CD8-positive, alpha-beta memory T cell (primary cell): ENCODE results near the gene LIF. TPM values are rescaled to one million over a fixed set of nuclear protein-coding genes. Genes with fewer than 3 reads are reported as not detected.

Experiments used
- CTCF ChIA-PET: fragments of 350-600 bp; sonication (Branson Sonifier 250); formaldehyde crosslinking; loops from one replicate; lab custom pipeline; 2021; ENCODE audit warnings: antibody characterized with exemption; lab: Charles Lee
- POLR2A ChIA-PET: fragments of 350-600 bp; sonication (Branson Sonifier 250); formaldehyde crosslinking; loops from one replicate; lab custom pipeline; 2021; ENCODE audit warnings: antibody characterized with exemption; lab: Charles Lee
- DNase-seq, 5 donors: peaks; one replicate each; pipeline versions ENCODE4 v3.0.0 to v3.0.0-alpha.2; 2020 to 2022; ENCODE audit warnings: mixed read lengths in 1 of 5
- H3K27ac ChIP-seq: one replicate; pipeline ENCODE4 v1.7.0; 2013; ENCODE audit warnings: low read depth, mild to moderate bottlenecking, low read length, moderate library complexity
- H3K27me3 ChIP-seq: 2 replicates; pipeline ENCODE4 v1.7.0; 2013; ENCODE audit warnings: low read length, mild to moderate bottlenecking; ENCODE audit not compliant: insufficient read depth, poor library complexity, severe bottlenecking
- H3K36me3 ChIP-seq: 2 replicates; pipeline ENCODE4 v1.7.0; 2013; ENCODE audit warnings: mild to moderate bottlenecking, low read length, moderate library complexity; ENCODE audit not compliant: insufficient read depth
- H3K4me1 ChIP-seq: 2 replicates; pipeline ENCODE4 v1.7.0; 2013; ENCODE audit warnings: mild to moderate bottlenecking, low read length, moderate library complexity; ENCODE audit not compliant: insufficient read depth
- H3K4me3 ChIP-seq: 2 replicates; pipeline ENCODE4 v1.7.0; 2013; ENCODE audit warnings: mild to moderate bottlenecking, low read length
- H3K9me3 ChIP-seq: 2 replicates; pipeline ENCODE4 v1.7.0; 2013; ENCODE audit warnings: mild to moderate bottlenecking, low read length
- H3K27ac Mint-ChIP-seq, 8 donors: one replicate each; pipeline ENCODE4 v1.8.0; 2020 to 2021; ENCODE audit warnings: mixed read lengths in 8 of 8, mild to moderate bottlenecking in 6 of 8, inconsistent platforms in 3 of 8, moderate library complexity in 3 of 8
- H3K27me3 Mint-ChIP-seq, 2 donors: one replicate each; pipeline ENCODE4 v1.8.0; 2020 to 2021; ENCODE audit warnings: mixed read lengths in 2 of 2, mild to moderate bottlenecking in 1 of 2, moderate library complexity in 1 of 2
- H3K36me3 Mint-ChIP-seq, 3 donors: one replicate each; pipeline ENCODE4 v1.8.0; 2020 to 2021; ENCODE audit warnings: mixed read lengths in 3 of 3, inconsistent platforms in 1 of 3, mild to moderate bottlenecking in 1 of 3
- H3K4me1 Mint-ChIP-seq, 3 donors: one replicate each; pipeline ENCODE4 v1.8.0; 2020 to 2021; ENCODE audit warnings: mixed read lengths in 3 of 3, inconsistent platforms in 1 of 3, mild to moderate bottlenecking in 1 of 3
- H3K4me3 Mint-ChIP-seq, 7 donors: one replicate each; pipeline ENCODE4 v1.8.0; 2020 to 2021; ENCODE audit warnings: mixed read lengths in 7 of 7, mild to moderate bottlenecking in 6 of 7, moderate library complexity in 4 of 7, inconsistent platforms in 2 of 7
- H3K9me3 Mint-ChIP-seq, 5 donors: one replicate each; pipeline ENCODE4 v1.8.0; 2020 to 2022; ENCODE audit warnings: mixed read lengths in 5 of 5, mild to moderate bottlenecking in 3 of 5, moderate library complexity in 2 of 5, inconsistent platforms in 1 of 5
- polyA plus RNA-seq: library from polyadenylated mRNA; unstranded; fragments of 300-500 nt; fragmentation: Illumina TruSeq; gene quantifications from one replicate; pipeline ENCODE4 v1.2.3, GENCODE V29; 2021
- total RNA-seq, 2 experiments: library from RNA; stranded (reverse); gene quantifications; one replicate each; pipeline ENCODE4 v1.2.3, GENCODE V29; 2021

Gene LIF
- total and polyA plus RNA-seq, 3 experiments from 2014 or later = 87.5 to 88.6 TPM; not detected in 1

DNA sequence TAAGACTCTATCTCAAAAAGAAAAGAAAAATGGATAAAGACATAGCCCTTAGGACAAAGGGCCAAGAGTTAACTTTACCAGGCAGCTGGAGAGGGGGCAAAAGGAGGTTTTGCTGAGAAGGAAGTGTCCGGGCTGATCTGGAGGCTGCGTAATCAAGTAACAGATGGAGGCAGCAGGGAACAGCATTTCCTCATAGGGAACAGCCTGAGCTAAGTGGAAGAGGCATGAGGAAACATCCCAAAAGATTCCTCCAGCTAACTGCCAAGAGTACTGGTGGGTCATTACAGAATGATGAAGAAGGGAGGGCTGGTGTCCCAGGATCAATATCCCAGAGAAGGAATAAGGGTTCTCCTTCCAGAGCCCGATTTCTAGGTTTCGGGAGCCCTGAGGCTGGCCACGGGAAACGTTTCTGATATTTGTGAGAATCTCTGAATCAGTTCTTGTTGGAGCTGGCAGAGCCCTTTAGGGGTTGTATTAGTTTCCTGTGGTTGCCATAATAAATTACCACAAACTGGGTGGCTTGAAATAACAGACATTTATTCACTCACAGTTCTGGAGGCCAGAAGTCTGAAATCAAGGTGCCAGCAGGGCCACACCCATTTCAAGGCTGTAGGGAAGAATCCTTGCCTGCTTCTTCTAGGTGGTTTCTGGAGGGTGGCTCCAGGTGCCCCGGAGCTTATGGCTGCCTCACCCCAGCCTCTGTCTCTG, 21.2 kb downstream of the LIF start:
- Mint-ChIP-seq H3K27me3 (no peaks in the 10 kb centered on the region), H3K27ac (peak overlapping the region in 7 of 8 donors; percentile 15 to 79 (median 51)), H3K36me3 (peaks cover 0 to 1% (median 0%) of the 10 kb centered on the region in 3 donors), H3K4me1 (peaks cover 60 to 65% (median 64%) of the 10 kb centered on the region in 3 donors), H3K4me3 (peak overlapping the region in 1 of 7 donors; percentile 35), H3K9me3 (no peaks in the 10 kb centered on the region)
- no peak overlapping the region for H3K27ac ChIP-seq
- H3K36me3 ChIP-seq = no peaks in the 10 kb centered on the region
- H3K27me3 ChIP-seq = no peaks in the 10 kb centered on the region
- peaks cover 42% of the 10 kb centered on the region for H3K4me1 ChIP-seq
- no peak overlapping the region for H3K4me3 ChIP-seq
- CTCF ChIA-PET = interaction anchor here (2.1 kb wide), 1 partner anchor 30 kb away, joined by 6 read pairs; no protein-coding TSS in a partner anchor
- no peaks in the 10 kb centered on the region for H3K9me3 ChIP-seq
- POLR2A ChIA-PET = no interaction called here
- no peak for DNase-seq

DNA sequence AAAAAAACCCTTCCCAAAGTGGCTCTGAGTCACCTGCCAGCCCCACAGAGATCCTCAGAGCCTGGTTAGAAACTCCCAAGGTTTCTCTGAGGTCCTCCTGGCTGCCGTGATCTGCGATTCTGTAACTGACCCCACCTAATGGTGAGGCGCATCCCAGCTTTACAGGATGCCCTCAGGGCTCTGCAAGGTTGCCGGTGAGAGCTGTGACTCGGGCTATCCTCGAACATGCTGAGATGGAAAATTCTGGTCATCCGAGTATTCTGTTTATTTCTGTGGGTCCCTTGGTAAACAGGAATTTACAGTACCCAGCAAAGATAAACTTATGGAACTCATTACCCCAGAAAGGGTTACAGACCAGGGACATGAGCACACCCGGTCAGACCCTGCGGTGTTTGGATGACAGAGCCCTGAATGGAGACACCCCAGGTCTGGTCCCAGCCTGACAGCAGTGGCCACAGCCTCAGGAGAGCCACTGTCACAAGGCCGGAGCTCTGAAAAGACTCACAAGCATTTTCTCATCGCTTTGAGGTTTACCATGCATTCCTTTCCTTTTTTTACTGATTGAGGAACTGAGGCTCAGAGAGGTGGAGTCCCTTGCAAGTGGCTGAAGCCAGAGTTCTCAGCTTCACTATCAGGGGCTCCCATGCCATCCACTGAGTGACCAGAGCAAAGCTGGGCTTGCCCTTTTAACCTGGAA, 22.2 kb downstream of the LIF start:
- no peak overlapping the region for H3K4me3 ChIP-seq
- Mint-ChIP-seq H3K36me3 (peaks cover 0 to 1% (median 0%) of the 10 kb centered on the region in 3 donors), H3K27me3 (no peaks in the 10 kb centered on the region), H3K4me3 (no peak overlapping the region), H3K4me1 (peaks cover 71 to 75% (median 73%) of the 10 kb centered on the region in 3 donors), H3K27ac (peak overlapping the region in 5 of 8 donors; percentile 50 to 73 (median 64)), H3K9me3 (no peaks in the 10 kb centered on the region)
- DNase-seq = no peak
- no peak overlapping the region for H3K27ac ChIP-seq
- H3K9me3 ChIP-seq = no peaks in the 10 kb centered on the region
- CTCF ChIA-PET = interaction anchor here (2.1 kb wide), 1 partner anchor 31 kb away, joined by 6 read pairs; no protein-coding TSS in a partner anchor
- POLR2A ChIA-PET = no interaction called here
- H3K36me3 ChIP-seq = no peaks in the 10 kb centered on the region
- H3K4me1 ChIP-seq = peaks cover 52% of the 10 kb centered on the region
- no peaks in the 10 kb centered on the region for H3K27me3 ChIP-seq

- no peak overlapping the region for H3K4me3 ChIP-seq
- no peak overlapping the region for H3K27ac ChIP-seq
- Mint-ChIP-seq H3K9me3 (no peaks in the 10 kb centered on the region), H3K4me1 (peaks cover 70 to 79% (median 74%) of the 10 kb centered on the region in 3 donors), H3K27ac (peak overlapping the region in 5 of 8 donors; percentile 11 to 87 (median 76)), H3K36me3 (peaks cover 0 to 1% (median 0%) of the 10 kb centered on the region in 3 donors), H3K4me3 (no peak overlapping the region), H3K27me3 (no peaks in the 10 kb centered on the region)
- H3K36me3 ChIP-seq = no peaks in the 10 kb centered on the region
- H3K9me3 ChIP-seq = no peaks in the 10 kb centered on the region
- ChIA-PET CTCF (no interaction called here), POLR2A (no interaction called here)
- DNase-seq = no peak
- peaks cover 55% of the 10 kb centered on the region for H3K4me1 ChIP-seq
- H3K27me3 ChIP-seq = no peaks in the 10 kb centered on the region
These were observed 23.3 kb downstream of the LIF start for GRCh38 chr22:30223303-30223702.

- peak overlapping the region in 5 of 8 donors; percentile 17 to 87 (median 77) for H3K27ac Mint-ChIP-seq
- no peaks in the 10 kb centered on the region for H3K36me3 ChIP-seq
- no peak overlapping the region for H3K4me3 ChIP-seq
- peaks cover 48% of the 10 kb centered on the region for H3K4me1 ChIP-seq
- no peaks in the 10 kb centered on the region for H3K27me3 Mint-ChIP-seq
- ChIA-PET POLR2A (no interaction called here), CTCF (no interaction called here)
- no peaks in the 10 kb centered on the region for H3K27me3 ChIP-seq
- H3K36me3 Mint-ChIP-seq = no peaks in the 10 kb centered on the region
- H3K9me3 ChIP-seq = no peaks in the 10 kb centered on the region
- H3K9me3 Mint-ChIP-seq = no peaks in the 10 kb centered on the region
- peak overlapping the region in 1 of 7 donors; percentile 5 for H3K4me3 Mint-ChIP-seq
- peaks cover 63 to 70% (median 66%) of the 10 kb centered on the region in 3 donors for H3K4me1 Mint-ChIP-seq
- no peak for DNase-seq
- no peak overlapping the region for H3K27ac ChIP-seq
These were observed 24.2 kb downstream of the LIF start for GRCh38 chr22:30222321-30222720.

GRCh38 chr22:30221121-30221992, 25.2 kb downstream of the LIF start:
- peak overlapping the region; percentile 15 to 89 (median 78) for H3K4me3 Mint-ChIP-seq
- no peaks in the 10 kb centered on the region for H3K27me3 Mint-ChIP-seq
- peak overlapping the region; percentile 49 for H3K4me3 ChIP-seq
- H3K4me1 Mint-ChIP-seq = peaks cover 60 to 68% (median 66%) of the 10 kb centered on the region in 3 donors
- no peaks in the 10 kb centered on the region for H3K36me3 Mint-ChIP-seq
- DNase-seq = peak; percentile 31 to 77 (median 63)
- POLR2A ChIA-PET = interaction anchor here (0.5 kb wide), 1 partner anchor 136 kb away, joined by 3 read pairs; the partner anchor contains the start of genes CCDC157 and SF3A1
- H3K9me3 Mint-ChIP-seq = no peaks in the 10 kb centered on the region
- peak overlapping the region; percentile 75 to 98 (median 92) for H3K27ac Mint-ChIP-seq
- H3K4me1 ChIP-seq = peaks cover 48% of the 10 kb centered on the region
- no peaks in the 10 kb centered on the region for H3K36me3 ChIP-seq
- CTCF ChIA-PET = no interaction called here
- H3K9me3 ChIP-seq = no peaks in the 10 kb centered on the region
- H3K27me3 ChIP-seq = no peaks in the 10 kb centered on the region
- H3K27ac ChIP-seq = peak overlapping the region; percentile 14

GRCh38 chr22:30220338-30221012, 26.1 kb downstream of the LIF start:
- Mint-ChIP-seq H3K9me3 (no peaks in the 10 kb centered on the region), H3K27ac (peak overlapping the region; percentile 75 to 98 (median 92)), H3K27me3 (no peaks in the 10 kb centered on the region), H3K4me1 (peaks cover 53 to 61% (median 61%) of the 10 kb centered on the region in 3 donors), H3K4me3 (peak overlapping the region in 6 of 7 donors; percentile 70 to 89 (median 80)), H3K36me3 (no peaks in the 10 kb centered on the region)
- Histone ChIP-seq H3K4me1 (peaks cover 43% of the 10 kb centered on the region), H3K27ac (peak overlapping the region; percentile 14), H3K27me3 (no peaks in the 10 kb centered on the region), H3K4me3 (peak overlapping the region; percentile 49), H3K9me3 (no peaks in the 10 kb centered on the region), H3K36me3 (no peaks in the 10 kb centered on the region)
- ChIA-PET POLR2A (no interaction called here), CTCF (no interaction called here)
- DNase-seq = no peak

DNA sequence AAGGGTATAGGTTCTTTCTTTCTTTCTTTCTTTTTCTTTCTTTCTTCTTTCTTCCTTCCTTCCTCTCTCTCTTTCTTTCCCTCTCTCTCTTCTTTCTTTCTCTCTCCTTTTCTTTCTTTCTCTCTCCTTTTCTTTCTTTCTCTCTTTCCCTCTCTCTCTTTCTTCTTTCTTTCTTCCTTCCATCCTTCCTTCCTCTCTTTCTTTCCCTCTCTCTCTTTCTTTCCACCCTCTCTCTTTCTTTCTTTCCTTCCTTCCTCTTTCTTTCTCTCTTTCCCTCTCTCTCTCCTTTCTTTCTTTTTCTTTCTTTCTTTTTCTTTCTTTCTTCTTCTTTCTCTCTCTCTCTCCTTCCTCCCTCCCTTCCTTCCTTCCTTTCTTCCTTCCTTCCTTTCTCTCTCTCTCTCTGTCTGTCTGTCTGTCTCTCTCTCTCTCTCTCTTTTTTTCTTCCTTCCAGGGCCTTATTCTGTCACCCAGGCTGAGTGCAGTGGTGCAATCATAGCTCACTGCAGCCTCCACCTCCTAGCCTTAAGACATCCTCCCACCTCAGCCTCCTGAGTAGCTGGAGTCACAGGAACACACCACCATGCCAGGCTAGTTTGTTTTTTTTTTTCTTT, 26.8 kb downstream of the LIF start:
- Histone ChIP-seq H3K36me3 (no peaks in the 10 kb centered on the region), H3K4me3 (no peak overlapping the region), H3K4me1 (peaks cover 38% of the 10 kb centered on the region), H3K9me3 (no peaks in the 10 kb centered on the region), H3K27ac (no peak overlapping the region), H3K27me3 (no peaks in the 10 kb centered on the region)
- Mint-ChIP-seq H3K36me3 (no peaks in the 10 kb centered on the region), H3K4me1 (peaks cover 47 to 57% (median 54%) of the 10 kb centered on the region in 3 donors), H3K27ac (peak overlapping the region in 7 of 8 donors; percentile 81 to 98 (median 93)), H3K27me3 (no peaks in the 10 kb centered on the region), H3K4me3 (peak overlapping the region in 6 of 7 donors; percentile 12 to 83 (median 77)), H3K9me3 (no peaks in the 10 kb centered on the region)
- DNase-seq = no peak
- POLR2A ChIA-PET = no interaction called here
- CTCF ChIA-PET = no interaction called here
